GM12892 (cell line): ENCODE measurements around the gene DOK3.

ENCODE experiments used
- POLR2A ChIP-seq: IDR thresholded peaks from 2 replicates; pipeline ENCODE4 v1.6.1; 2011; ENCODE audit warnings: low read depth, low read length, control low read depth
- TAF1 ChIP-seq: IDR thresholded peaks from 2 replicates; pipeline ENCODE4 v1.6.1; 2011; ENCODE audit warnings: low read depth, mild to moderate bottlenecking, control low read depth, low read length, borderline replicate concordance

DNA sequence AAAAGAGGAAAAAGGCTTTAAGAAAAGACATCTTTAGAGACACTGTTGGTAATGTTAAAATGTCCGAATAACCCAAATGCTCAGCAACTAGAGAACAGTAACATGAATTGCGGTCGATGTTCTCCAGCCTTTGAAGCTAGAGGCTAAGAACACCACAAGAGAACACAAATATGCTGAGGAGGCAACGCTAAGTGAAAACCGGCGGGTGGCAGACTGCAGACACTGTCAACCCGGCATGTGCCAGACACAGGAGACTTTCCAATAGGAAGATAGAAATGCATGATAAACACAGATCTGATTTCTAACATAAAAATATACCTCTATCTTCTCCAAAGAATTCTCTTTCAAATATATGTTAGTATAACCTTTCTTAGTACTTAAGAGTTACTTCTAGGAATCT is 25.5 kb upstream of the DOK3 start:
- TF ChIP-seq TAF1: no peak
- TF ChIP-seq POLR2A: no peak
